Omental fat pad (tissue), 4 donors: ENCODE results near the gene CPLX1. TPM values are rescaled to one million over a fixed set of nuclear protein-coding genes. Genes with fewer than 3 reads are reported as not detected.
"Not testable (repeated sequence)": the region's sequence is repeated elsewhere in the genome, so short reads cannot be mapped to it uniquely, and the experiment has no call there.

Experiments
- ATAC-seq: fragments of 150-250 bp; one replicate; pipeline ENCODE4 v1.9.1; 2016; ENCODE audit warnings: mild to moderate bottlenecking, moderate library complexity; ENCODE audit not compliant: low FRiP score
- DNase-seq: peaks from one replicate; pipeline ENCODE4 v3.0.0-alpha.2; 2019; ENCODE audit warnings: low spot score
- total RNA-seq, 4 donors: library from RNA; depleted of rRNA; stranded (reverse); fragments of >200 nt; gene quantifications; one replicate each; pipeline ENCODE4 v1.1.0, GENCODE V29; 2016
- TF ChIP-seq, protein P1 (sequence below), 3 donors: fragments of 450-650 bp; IDR thresholded peaks; one replicate each; pipeline ENCODE4 v1.5.1; 2016 to 2017; ENCODE audit warnings: antibody characterized with exemption in 3 of 3, mild to moderate bottlenecking in 3 of 3, moderate library complexity in 2 of 3

Gene CPLX1
- total RNA-seq, 4 donors from 2014 or later: 1.1 to 2.0 (median 1.9) TPM; not detected in 1

DNA sequence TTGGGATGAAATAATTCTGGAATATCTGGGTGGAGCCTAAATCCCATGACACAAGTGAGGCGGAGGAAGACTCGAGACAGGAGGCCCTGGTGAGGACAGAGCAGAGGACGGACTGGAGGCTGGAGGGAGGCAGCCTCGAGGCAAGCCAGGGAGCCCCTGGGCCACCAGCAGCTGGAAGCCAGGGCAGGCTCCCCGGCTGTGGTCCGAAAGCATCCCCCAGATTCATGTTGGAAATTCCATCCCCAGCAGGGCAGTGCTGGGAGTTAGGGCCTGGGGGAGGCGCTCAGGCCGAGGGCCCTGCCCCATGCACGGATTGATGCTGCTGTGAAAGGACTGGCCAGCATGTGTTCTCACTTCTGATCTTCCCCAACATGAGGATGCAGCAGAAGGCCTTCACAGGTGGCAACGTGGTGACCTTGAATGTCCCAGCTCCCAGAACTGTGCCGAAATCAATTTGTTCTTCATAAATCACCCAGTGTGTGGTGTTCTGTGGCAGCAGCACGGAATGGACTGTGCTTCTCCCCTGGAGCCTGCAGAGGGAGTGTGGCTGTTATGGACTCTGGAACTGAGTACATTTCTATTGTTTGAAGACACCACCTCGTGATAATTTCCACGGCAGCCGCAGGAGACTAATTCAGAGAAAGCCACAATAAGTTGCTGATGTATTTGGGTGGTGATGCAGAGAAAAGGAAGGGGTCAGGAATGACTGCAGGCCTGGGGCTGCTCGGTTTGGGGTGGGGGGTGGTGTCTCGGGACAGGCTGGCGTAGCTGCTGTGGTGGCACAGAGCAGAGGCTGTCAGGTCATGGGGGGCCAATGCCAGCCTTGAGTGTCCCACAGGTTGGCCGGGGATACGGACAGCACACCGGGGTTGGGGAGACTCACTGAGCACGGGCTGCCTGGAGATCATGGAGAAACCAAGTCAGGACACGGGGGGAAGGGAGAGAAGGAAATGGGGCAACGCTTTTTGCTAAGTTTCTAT lies 63.4 kb downstream of the CPLX1 start:
- TF ChIP-seq, protein P1, sequence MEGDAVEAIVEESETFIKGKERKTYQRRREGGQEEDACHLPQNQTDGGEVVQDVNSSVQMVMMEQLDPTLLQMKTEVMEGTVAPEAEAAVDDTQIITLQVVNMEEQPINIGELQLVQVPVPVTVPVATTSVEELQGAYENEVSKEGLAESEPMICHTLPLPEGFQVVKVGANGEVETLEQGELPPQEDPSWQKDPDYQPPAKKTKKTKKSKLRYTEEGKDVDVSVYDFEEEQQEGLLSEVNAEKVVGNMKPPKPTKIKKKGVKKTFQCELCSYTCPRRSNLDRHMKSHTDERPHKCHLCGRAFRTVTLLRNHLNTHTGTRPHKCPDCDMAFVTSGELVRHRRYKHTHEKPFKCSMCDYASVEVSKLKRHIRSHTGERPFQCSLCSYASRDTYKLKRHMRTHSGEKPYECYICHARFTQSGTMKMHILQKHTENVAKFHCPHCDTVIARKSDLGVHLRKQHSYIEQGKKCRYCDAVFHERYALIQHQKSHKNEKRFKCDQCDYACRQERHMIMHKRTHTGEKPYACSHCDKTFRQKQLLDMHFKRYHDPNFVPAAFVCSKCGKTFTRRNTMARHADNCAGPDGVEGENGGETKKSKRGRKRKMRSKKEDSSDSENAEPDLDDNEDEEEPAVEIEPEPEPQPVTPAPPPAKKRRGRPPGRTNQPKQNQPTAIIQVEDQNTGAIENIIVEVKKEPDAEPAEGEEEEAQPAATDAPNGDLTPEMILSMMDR (IDR thresholded peaks at IDR 0.05): no peak
- no peak for ATAC-seq
- no peak for DNase-seq

DNA sequence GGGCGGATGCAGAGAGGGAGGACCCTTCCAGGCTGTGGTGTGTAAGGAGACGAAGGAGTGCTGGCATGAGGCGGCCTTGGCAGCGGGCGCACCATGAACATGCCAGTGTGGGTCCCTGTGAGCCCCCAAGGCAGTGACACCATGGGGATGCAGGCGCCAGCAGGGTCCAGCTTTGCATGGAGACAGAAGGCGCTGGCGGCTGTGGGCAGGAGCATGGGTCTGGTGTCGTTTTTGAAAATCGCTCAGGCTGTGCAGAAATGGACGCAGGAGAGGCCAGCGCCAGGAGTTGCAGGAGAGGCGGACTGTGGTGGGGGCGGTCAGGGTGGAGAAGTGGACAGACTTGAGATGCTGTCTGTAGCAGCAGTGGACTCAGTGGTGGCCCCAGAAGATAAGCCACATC lies 64.2 kb downstream of the CPLX1 start:
- no peak for DNase-seq
- no peak for ATAC-seq
- TF ChIP-seq, protein P1 (IDR thresholded peaks at IDR 0.05): no peak

DNA sequence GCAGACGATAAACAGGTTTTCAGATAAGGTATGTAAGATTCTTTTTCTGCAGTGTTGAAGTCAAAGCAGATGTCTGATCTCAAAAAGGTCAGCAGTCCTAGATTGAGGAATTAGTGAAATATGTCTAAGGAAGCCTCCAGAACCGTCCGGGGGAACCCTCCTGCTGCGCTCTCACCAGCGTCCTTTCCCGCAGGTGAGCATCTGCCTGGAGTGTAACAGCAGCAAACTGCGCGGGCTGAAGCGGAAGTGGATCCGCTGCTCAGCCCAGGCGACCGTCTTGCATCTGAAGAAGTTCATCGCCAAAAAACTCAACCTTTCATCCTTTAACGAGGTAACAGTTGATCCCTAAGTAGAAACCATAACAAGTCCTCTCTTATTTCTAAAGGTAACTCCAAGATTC lies 64.8 kb downstream of the CPLX1 start:
- ATAC-seq (no peak), DNase-seq (no peak)
- TF ChIP-seq, protein P1 (IDR thresholded peaks at IDR 0.05): no peak

DNA sequence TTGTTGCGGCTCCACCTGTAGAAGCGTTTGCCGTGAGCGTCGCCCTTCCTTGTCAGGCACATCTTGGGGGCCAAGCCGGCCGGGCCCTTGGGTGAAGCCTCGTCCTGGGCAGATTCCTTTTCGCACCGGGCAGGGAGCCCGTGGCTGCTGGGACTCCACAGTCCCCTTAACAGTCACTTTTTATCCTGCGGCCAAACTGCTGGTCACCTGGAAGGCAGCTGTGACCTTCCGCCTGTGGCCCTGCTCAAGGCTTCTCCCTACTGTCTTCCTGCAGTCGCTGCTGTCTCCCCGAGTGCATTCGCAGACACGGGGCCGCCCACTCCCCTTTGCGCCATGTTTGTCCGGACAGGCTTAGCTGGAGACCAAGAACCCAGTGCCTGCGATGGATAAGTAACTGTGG lies 65.3 kb downstream of the CPLX1 start:
- DNase-seq (no peak), ATAC-seq (no peak)
- TF ChIP-seq, protein P1 (IDR thresholded peaks at IDR 0.05): no peak

DNA sequence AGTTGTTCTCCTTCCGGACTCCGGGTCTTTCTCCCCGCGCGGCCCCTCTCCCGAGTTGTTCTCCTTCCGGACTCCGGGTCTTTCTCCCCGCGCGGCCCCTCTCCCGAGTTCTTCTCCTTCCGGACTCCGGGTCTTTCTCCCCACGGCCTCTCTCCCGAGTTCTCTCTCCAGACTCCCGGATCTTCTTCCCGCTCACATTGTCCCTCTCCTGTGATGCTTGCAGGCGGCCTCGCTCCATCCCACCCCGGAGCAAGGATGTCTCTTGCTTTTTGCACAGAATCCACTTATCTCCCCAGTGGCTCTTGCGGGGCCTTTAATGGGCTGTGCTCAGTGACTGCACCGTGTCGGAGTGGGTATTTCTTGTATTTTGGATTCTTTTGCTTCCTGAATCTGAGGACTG lies 66.1 kb downstream of the CPLX1 start:
- ATAC-seq, DNase-seq: not testable (repeated sequence)

DNA sequence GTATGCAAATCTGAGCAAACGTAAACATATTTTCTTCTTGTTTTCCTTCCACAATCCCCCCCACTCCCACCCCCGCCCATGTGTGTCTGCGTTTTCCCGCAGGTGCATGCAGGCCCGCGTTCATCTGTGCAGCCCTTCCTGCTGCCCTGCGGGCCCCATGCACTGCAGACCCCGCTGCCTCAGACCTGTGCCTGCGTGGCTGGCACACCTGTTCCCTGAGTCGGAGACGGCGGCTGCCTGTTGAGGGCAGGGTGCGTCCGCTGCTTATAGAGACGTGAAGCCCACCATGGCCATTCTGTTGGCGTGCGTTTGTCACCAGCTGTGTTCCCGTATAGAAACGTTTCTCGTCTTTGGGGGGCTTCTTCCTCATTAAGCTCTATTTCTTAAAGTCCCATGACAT lies 68.8 kb downstream of the CPLX1 start:
- TF ChIP-seq, protein P1 (IDR thresholded peaks at IDR 0.05): no peak
- ATAC-seq: no peak

DNA sequence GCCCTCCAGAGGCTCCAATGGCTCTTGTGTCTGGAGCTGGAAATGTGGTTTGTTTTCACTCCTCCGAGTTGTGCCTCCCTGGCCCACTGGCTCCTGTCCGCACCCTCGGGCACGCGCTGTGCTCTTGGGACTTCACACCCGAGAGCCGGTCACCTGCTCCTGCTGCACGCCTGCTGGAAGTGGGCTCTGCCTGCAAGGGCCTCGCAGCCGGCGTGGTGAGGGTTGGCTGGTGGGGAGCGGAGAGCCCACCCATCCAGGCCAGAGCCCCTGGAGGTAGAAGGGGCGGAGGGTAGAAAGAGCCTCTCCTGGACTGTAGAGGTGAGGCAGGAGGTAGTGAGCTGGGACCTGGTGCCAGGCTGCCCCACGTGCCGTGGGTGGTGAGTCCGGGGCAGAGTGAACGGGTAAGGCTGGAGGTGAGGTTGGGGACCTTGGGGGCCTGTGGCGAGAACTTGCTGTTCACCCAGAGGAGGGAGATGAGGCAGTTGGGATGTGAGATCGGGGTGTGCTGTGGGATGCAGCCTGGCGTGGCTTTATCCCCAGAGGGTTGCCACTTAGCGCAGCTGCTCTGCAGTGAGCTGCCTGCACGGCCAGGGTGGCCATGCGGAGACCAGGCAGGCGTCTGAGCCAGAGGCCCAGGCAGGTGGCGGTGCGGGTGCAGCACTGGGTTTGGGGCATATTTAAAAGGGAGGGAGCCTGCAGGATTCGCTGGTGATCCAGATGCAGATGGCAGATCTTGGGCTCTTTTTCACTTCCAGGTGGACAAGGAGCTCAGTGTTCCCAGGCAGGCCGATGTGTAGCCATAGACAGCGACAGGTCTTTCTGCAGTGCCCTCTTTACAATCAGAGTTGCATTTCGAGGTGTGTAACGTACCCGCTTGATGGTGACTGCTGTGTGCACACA lies 71.5 kb downstream of the CPLX1 start:
- ATAC-seq (no peak), DNase-seq (no peak)
- TF ChIP-seq, protein P1 (IDR thresholded peaks at IDR 0.05): no peak

More for the DNA sequence above, 68.8 kb downstream of the CPLX1 start:
- no peak for DNase-seq

DNA sequence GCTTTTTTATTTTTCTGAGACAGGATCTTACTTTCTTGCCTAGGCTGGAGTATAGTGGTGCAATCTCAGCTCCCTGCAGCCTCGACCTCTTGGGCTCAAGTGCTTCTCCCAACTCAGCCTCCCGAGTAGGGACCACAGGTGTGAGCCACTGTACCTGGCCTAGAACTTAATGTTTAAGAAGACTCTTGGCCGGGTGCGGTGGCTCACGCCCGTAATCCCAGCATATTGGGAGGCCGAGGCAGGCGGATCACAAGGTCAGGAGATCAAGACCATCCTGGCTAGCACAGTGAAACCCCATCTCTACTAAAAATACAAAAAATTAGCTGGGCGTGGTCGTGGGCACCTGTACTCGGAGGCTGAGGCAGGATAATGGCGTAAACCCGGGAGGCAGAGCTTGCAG lies 72.7 kb downstream of the CPLX1 start:
- not testable (repeated sequence) for DNase-seq, ATAC-seq
